IPS DF 4.7 (cell line): Measurements from ENCODE around the gene ID3.

ENCODE experiments used
- DNase-seq: peaks from one replicate; pipeline ENCODE4 v3.0.0-alpha.2; 2013; ENCODE audit warnings: low spot score; ENCODE audit errors: extremely low read depth

The ID3 gene

GRCh38 chr1:23559136-23559984 is at the start of gene ID3:
TSS of gene ID3 (minus strand) at chr1:23559501. CDS start at chr1:23559426, 75 bp downstream.
- DNase-seq, result no peak

- no peak for DNase-seq
These were observed 48.6 kb upstream of the ID3 start for GRCh38 chr1:23607944-23608343.

GRCh38 chr1:23601968-23602876 is 42.9 kb upstream of the ID3 start:
- DNase-seq, result no peak

GRCh38 chr1:23601135-23601967 is 42.0 kb upstream of the ID3 start:
- no peak for DNase-seq

- no peak for DNase-seq
These were observed 41.0 kb upstream of the ID3 start for GRCh38 chr1:23600283-23600682.

GRCh38 chr1:23599125-23599524 is 39.8 kb upstream of the ID3 start:
- DNase-seq, result no peak

GRCh38 chr1:23598424-23598823 is 39.1 kb upstream of the ID3 start:
- DNase-seq, result peak; percentile 98

GRCh38 chr1:23597635-23598388 is 38.5 kb upstream of the ID3 start:
- no peak for DNase-seq

GRCh38 chr1:23596382-23597358 is 37.4 kb upstream of the ID3 start:
- no peak for DNase-seq

GRCh38 chr1:23594927-23595353 is 35.6 kb upstream of the ID3 start:
- no peak for DNase-seq

GRCh38 chr1:23594149-23594907 is 35.0 kb upstream of the ID3 start:
- DNase-seq, result no peak

- DNase-seq, result no peak
These were observed 34.4 kb upstream of the ID3 start for GRCh38 chr1:23593556-23594148.

GRCh38 chr1:23593042-23593521 is 33.8 kb upstream of the ID3 start:
- DNase-seq, result no peak

- DNase-seq, result no peak
These were observed 33.0 kb upstream of the ID3 start for GRCh38 chr1:23592209-23592892.

- DNase-seq, result no peak
These were observed 32.3 kb upstream of the ID3 start for GRCh38 chr1:23591460-23592208.

GRCh38 chr1:23590058-23590783 is 30.9 kb upstream of the ID3 start:
- DNase-seq, result no peak
